VCaP (cell line): Measurements from ENCODE around the gene HPGDS.

Source experiments
- H3K27ac ChIP-seq: fragments of 450-650 bp; 2 replicates; pipeline ENCODE4 v1.5.1; 2017
- TF ChIP-seq, protein P1 (sequence below): fragments of 450-650 bp; conservative IDR thresholded peaks from 2 replicates; pipeline ENCODE4 v1.5.1; 2017; ENCODE audit warnings: mild to moderate bottlenecking, moderate library complexity

The HPGDS gene

DNA sequence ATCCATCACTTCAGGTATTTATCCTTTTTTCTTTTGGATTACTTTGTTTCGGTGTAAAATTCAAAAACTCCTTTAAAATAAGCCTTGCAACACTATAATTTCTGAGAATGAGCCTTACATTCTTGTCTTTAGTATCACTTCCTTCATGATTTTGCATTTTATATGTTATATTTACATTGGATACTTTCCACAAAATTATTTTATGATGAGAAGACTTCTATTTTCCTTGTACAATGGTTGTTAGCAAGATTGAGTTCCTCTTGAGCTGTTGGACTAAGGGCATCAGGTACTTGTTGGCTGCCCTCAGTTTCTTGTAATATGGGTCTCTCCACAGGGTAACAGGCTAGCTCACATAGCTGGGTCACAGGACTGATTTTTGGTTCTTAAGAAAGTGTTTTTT lies 22.7 kb upstream of the HPGDS start:
- TF ChIP-seq, protein P1, sequence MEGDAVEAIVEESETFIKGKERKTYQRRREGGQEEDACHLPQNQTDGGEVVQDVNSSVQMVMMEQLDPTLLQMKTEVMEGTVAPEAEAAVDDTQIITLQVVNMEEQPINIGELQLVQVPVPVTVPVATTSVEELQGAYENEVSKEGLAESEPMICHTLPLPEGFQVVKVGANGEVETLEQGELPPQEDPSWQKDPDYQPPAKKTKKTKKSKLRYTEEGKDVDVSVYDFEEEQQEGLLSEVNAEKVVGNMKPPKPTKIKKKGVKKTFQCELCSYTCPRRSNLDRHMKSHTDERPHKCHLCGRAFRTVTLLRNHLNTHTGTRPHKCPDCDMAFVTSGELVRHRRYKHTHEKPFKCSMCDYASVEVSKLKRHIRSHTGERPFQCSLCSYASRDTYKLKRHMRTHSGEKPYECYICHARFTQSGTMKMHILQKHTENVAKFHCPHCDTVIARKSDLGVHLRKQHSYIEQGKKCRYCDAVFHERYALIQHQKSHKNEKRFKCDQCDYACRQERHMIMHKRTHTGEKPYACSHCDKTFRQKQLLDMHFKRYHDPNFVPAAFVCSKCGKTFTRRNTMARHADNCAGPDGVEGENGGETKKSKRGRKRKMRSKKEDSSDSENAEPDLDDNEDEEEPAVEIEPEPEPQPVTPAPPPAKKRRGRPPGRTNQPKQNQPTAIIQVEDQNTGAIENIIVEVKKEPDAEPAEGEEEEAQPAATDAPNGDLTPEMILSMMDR: no peak
- no peak overlapping the region for H3K27ac ChIP-seq

DNA sequence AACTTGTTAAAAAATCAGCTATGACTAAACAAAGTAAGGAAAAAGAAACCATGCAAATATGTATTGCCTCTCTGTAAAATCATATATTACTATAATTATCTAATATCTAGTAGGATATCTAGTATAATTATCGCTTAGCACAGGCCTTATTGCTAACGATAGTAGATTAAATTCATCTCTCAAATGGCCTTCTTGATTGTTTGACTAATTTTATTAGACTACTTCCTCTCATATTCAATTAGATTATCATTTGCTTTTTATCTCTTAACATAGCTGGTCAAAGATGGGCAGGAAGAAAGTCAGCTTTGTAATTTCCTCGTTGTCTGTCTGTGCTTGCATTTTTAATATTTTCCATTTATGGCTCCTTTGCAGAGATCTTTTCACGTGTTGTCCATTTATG lies 21.9 kb upstream of the HPGDS start:
- TF ChIP-seq, protein P1: no peak
- no peak overlapping the region for H3K27ac ChIP-seq

- TF ChIP-seq, protein P1: no peak
- H3K27ac ChIP-seq: no peak overlapping the region
Measured at GRCh38 chr4:94363136-94363655, 20.6 kb upstream of the HPGDS start.

DNA sequence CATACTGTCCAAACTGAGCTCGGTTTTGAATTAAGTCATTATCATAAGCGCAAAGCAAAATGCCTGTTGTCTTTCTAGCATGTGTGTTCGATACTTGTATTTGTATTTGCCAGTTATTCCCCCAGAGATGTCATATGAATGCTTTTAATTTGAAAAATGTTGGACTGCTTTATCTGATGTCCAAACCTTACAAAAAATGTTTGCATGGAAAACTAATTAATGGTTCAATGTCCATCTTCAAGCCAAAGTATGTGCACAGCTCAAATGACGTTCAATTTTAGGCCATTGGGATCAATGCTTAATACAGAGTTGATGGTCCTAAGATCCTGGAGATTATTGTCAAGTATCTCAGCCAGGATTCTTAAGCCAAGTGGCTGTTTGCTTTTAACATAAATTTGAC lies 17.2 kb upstream of the HPGDS start:
- TF ChIP-seq, protein P1: no peak
- H3K27ac ChIP-seq: no peak overlapping the region

DNA sequence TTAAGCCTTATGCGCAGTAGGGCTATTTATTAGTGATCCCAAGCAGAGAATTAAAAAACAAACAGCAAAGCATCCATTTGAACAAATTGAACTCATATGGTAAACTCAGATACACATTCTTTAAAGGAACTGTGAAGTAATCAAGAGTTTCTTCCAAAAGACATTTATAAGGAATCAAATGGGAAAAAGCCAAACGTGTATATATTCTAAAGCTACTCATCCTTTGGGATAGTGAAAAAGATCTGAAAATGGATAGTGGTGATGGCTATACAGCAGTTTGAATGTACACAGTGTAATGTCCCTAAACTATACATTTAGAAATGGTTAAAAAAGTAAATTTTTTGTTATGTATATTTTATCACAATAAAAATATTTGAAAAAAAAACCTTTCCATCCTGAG lies 16.6 kb upstream of the HPGDS start:
- TF ChIP-seq, protein P1: no peak
- no peak overlapping the region for H3K27ac ChIP-seq

- no peak overlapping the region for H3K27ac ChIP-seq
- TF ChIP-seq, protein P1: no peak
Measured at GRCh38 chr4:94358101-94358500, 15.5 kb upstream of the HPGDS start.

DNA sequence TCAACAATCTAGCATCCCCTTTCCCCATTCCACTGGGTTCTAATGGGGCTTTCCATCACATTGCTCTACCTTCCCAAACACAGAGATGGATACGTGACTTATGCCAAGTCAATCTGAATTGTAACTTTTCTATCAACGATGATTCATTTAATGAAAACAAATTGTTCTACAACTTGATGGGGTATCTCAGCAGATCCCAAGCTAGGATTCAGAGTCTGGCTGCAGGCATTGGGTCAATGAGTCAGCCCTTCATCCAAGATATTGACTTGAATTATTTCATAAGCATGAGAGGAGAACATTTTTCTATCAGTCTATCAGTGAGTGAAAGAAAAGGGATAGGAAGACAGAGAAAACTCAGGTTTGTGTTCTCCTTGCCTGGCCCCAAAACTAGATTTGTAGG lies 15.0 kb upstream of the HPGDS start:
- TF ChIP-seq, protein P1: no peak
- no peak overlapping the region for H3K27ac ChIP-seq
